ENCODE measurements around the gene REG4.
"Not testable (repeated sequence)": the region's sequence is repeated elsewhere in the genome, so short reads cannot be mapped to it uniquely, and the experiment has no call there.

The REG4 gene

GRCh38 chr1:119840745-119841144 is 29.5 kb upstream of the REG4 start:
- TF ChIP-seq CTCF (IDR thresholded peaks at IDR 0.05; ENCODE audit: low read depth, low read length, missing control alignments), result no peak
- H3K4me3 ChIP-seq (ENCODE audit: low read depth, low read length), result no peak overlapping the region
- DNase-seq (ENCODE audit: low read depth), result no peak

- DNase-seq (ENCODE audit: low read depth), result no peak
- TF ChIP-seq CTCF (IDR thresholded peaks at IDR 0.05; ENCODE audit: low read depth, low read length, missing control alignments), result no peak
- no peak overlapping the region for H3K4me3 ChIP-seq (ENCODE audit: low read depth, low read length)
Measured at GRCh38 chr1:119838236-119838635, 27.0 kb upstream of the REG4 start.

GRCh38 chr1:119834990-119835389 is 23.7 kb upstream of the REG4 start:
- H3K4me3 ChIP-seq (ENCODE audit: low read depth, low read length), result no peak overlapping the region
- no peak for TF ChIP-seq CTCF (IDR thresholded peaks at IDR 0.05; ENCODE audit: low read depth, low read length, missing control alignments)
- DNase-seq (ENCODE audit: low read depth), result no peak

GRCh38 chr1:119831027-119831426 is 19.8 kb upstream of the REG4 start:
- H3K4me3 ChIP-seq (ENCODE audit: low read depth, low read length), result no peak overlapping the region
- DNase-seq (ENCODE audit: low read depth), result no peak
- TF ChIP-seq CTCF (IDR thresholded peaks at IDR 0.05; ENCODE audit: low read depth, low read length, missing control alignments), result no peak

GRCh38 chr1:119829625-119830024 is 18.4 kb upstream of the REG4 start:
- TF ChIP-seq CTCF (IDR thresholded peaks at IDR 0.05; ENCODE audit: low read depth, low read length, missing control alignments), result no peak
- no peak overlapping the region for H3K4me3 ChIP-seq (ENCODE audit: low read depth, low read length)
- DNase-seq (ENCODE audit: low read depth), result no peak

- not testable (repeated sequence) for DNase-seq (ENCODE audit: low read depth)
Measured at GRCh38 chr1:119829006-119829405, 17.7 kb upstream of the REG4 start.

GRCh38 chr1:119828266-119828665 is 17.0 kb upstream of the REG4 start:
- no peak for TF ChIP-seq CTCF (IDR thresholded peaks at IDR 0.05; ENCODE audit: low read depth, low read length, missing control alignments)
- H3K4me3 ChIP-seq (ENCODE audit: low read depth, low read length), result no peak overlapping the region
- no peak for DNase-seq (ENCODE audit: low read depth)

More at GRCh38 chr1:119829006-119829405, 17.7 kb upstream of the REG4 start:
- not testable (repeated sequence) for H3K4me3 ChIP-seq (ENCODE audit: low read depth, low read length)

- TF ChIP-seq CTCF (IDR thresholded peaks at IDR 0.05; ENCODE audit: low read depth, low read length, missing control alignments), result peak; percentile 67
- no peak for DNase-seq (ENCODE audit: low read depth)
- H3K4me3 ChIP-seq (ENCODE audit: low read depth, low read length), result no peak overlapping the region
Measured at GRCh38 chr1:119827010-119827409, 15.8 kb upstream of the REG4 start.

All from GM12864 (cell line).